Brain microvascular endothelial cell (primary cell): Measurements from ENCODE around the gene MYH15.

Experiments used
- DNase-seq: peaks from one replicate; pipeline ENCODE4 v3.0.0-alpha.2; 2020
- H3K27ac ChIP-seq: fragments of 250-450 bp; sonication (Bioruptor Pico); 2 replicates; pipeline ENCODE4 v1.5.1; 2020; ENCODE audit warnings: mild to moderate bottlenecking, moderate library complexity
- H3K27me3 ChIP-seq: fragments of 250-450 bp; sonication (Bioruptor Pico); replicated peaks from 2 replicates; pipeline ENCODE4 v1.5.1; 2020; ENCODE audit warnings: mild to moderate bottlenecking
- H3K36me3 ChIP-seq: fragments of 250-450 bp; sonication (Bioruptor Pico); replicated peaks from 2 replicates; pipeline ENCODE4 v1.5.1; 2020; ENCODE audit warnings: mild to moderate bottlenecking
- H3K4me3 ChIP-seq: 2 replicates; pipeline ENCODE4 v1.5.1; 2011; ENCODE audit warnings: low read depth, mild to moderate bottlenecking, control low read depth, low read length, moderate library complexity
- CTCF ChIP-seq: IDR thresholded peaks from 2 replicates; pipeline ENCODE4 v1.5.1; 2011; ENCODE audit warnings: low read depth, mild to moderate bottlenecking, moderate library complexity, low read length, control low read depth, inconsistent platforms; ENCODE audit errors: missing control alignments
- in situ Hi-C: cut with HindIII; loops from 2 replicates; pipeline ENCODE4 v1.10.0; 2017; ENCODE audit warnings: low sequenced_read_pairs, low pct_ligation_motif_present

MYH15 gene

GRCh38 chr3:108377384-108377783, 133.0 kb downstream of the MYH15 start:
- Histone ChIP-seq H3K36me3 (no peaks in the 10 kb centered on the region), H3K27me3 (no peaks in the 10 kb centered on the region), H3K4me3 (no peak overlapping the region), H3K27ac (no peak overlapping the region)
- TF ChIP-seq CTCF: no peak
- in situ Hi-C loops: no loop called here
- no peak for DNase-seq

GRCh38 chr3:108376026-108376425, 134.4 kb downstream of the MYH15 start:
- Histone ChIP-seq H3K27ac (no peak overlapping the region), H3K36me3 (no peaks in the 10 kb centered on the region), H3K4me3 (no peak overlapping the region), H3K27me3 (no peaks in the 10 kb centered on the region)
- in situ Hi-C loops: no loop called here
- TF ChIP-seq CTCF: no peak
- DNase-seq: no peak

- Histone ChIP-seq H3K4me3 (no peak overlapping the region), H3K27me3 (no peaks in the 10 kb centered on the region), H3K36me3 (no peaks in the 10 kb centered on the region), H3K27ac (no peak overlapping the region)
- no peak for DNase-seq
- TF ChIP-seq CTCF: no peak
- in situ Hi-C loops: no loop called here
Measured at GRCh38 chr3:108359011-108359410, 151.4 kb downstream of the MYH15 start.

- no peak for DNase-seq
- no peak overlapping the region for H3K4me3 ChIP-seq
Measured at GRCh38 chr3:108357042-108357441, 153.4 kb downstream of the MYH15 start.

GRCh38 chr3:108354562-108354961, 155.8 kb downstream of the MYH15 start:
- in situ Hi-C loops: no loop called here
- Histone ChIP-seq H3K36me3 (no peaks in the 10 kb centered on the region), H3K27ac (no peak overlapping the region), H3K27me3 (no peaks in the 10 kb centered on the region), H3K4me3 (no peak overlapping the region)
- DNase-seq: no peak
- no peak for TF ChIP-seq CTCF

More at GRCh38 chr3:108357042-108357441, 153.4 kb downstream of the MYH15 start:
- TF ChIP-seq CTCF: no peak
- Histone ChIP-seq H3K27ac (no peak overlapping the region), H3K36me3 (no peaks in the 10 kb centered on the region), H3K27me3 (no peaks in the 10 kb centered on the region)
- in situ Hi-C loops: no loop called here

- in situ Hi-C loops: no loop called here
- no peak for DNase-seq
- TF ChIP-seq CTCF: no peak
- Histone ChIP-seq H3K4me3 (no peak overlapping the region), H3K36me3 (no peaks in the 10 kb centered on the region), H3K27me3 (no peaks in the 10 kb centered on the region), H3K27ac (no peak overlapping the region)
Measured at GRCh38 chr3:108352176-108352575, 158.2 kb downstream of the MYH15 start.
